Stimulated activated CD8-positive, alpha-beta memory T cell treated with anti-CD3 and anti-CD28 coated beads, Interleukin-7, amount 100 ng/mL, for 24 hours (primary cell): Measurements from ENCODE around the gene EPB41L4A.
"Not testable (repeated sequence)": the region's sequence is repeated elsewhere in the genome, so short reads cannot be mapped to it uniquely, and the experiment has no call there.

Experiments used
- DNase-seq: peaks from one replicate; pipeline ENCODE4 v3.0.0-alpha.2; 2020; ENCODE audit warnings: low read depth

EPB41L4A gene

DNA sequence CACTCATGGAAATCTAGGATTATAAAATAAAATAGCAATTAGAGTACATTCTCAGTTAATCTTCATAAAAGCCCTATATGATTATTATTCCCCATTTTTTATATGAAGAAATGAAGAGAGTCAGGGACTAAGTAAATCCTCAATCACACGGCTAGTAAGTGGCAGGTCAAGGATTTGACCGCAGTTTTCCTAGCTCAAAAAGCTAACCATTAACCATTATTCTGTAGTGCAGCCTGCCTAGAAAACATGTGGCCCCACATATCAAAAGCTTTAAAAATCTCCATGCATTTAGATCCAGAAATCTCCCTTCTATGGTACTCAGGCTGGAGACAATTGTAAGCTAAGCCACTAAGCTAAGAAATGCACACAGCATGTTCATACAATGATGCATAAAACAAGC is 21.4 kb downstream of the EPB41L4A start:
- DNase-seq, result no peak

DNA sequence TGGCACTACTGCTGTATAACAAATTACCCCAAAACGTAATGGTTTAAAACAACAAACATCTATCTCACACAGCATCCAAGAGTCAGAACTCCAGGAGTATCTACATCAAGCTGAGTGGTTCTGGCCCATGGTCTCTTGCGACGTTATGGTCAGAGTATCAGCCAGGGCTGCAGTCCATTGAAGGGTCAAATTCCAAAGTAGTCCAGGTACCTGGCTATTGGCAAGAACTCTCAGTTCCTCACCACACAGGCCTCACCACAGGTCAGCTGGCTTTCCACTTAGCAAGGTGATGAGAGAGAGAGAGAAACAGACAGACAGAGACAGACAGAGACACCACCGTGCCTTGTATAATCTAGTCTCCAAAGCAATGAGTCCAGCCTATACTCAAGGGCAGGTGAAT is 22.6 kb downstream of the EPB41L4A start:
- no peak for DNase-seq

DNA sequence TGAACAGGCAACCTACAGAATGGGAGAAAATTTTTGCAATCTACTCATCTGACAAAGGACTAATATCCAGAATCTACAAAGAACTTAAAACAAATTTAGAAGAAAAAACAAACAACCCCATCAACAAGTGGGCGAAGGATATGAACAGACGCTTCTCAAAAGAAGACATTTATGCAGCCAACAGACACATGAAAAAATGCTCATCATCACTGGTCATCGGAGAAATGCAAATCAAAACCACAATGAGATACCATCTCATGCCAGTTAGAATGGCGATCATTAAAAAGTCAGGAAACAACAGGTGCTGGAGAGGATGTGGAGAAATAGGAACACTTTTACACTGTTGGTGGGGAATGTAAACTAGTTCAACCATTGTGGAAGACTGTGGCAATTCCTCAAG is 23.8 kb downstream of the EPB41L4A start:
- DNase-seq, result not testable (repeated sequence)

DNA sequence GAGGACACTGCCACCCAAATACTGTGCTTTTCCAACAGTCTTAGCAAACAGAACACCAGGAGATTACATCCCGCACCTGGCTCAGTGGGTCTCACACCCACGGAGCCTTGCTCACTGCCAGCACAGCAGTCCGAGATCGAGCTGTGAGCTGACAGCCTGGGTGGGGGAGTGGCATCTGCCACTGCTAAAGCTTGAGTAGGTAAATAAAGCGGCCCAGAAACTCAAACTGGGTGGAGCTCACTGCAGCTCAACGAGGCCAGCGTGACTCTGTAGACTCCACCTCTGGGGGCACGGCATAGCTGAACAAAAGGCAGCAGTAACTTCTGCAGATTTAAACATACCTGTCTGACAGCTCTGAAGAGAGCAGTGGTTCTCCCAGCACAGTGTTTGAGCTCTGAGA is 28.8 kb downstream of the EPB41L4A start:
- no peak for DNase-seq

DNA sequence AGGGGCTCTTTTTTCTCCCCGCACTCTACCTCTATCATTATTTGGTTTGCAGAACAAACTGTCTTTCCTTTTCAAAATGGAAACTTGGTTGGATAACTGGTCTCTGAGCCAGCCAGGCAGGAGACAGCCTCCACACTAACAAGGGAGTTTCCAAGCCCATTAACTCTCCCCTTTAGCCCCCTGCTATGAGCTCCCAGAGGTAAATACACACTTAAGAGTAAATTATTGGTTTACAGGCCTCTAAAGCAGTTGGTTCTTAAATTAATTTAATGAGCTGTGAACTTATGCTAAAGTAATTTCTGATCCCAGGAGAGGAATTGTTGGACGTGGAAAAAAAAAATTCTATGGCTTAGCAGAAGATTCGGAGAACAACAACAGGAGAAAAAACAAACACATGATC is 30.3 kb downstream of the EPB41L4A start:
- no peak for DNase-seq

DNA sequence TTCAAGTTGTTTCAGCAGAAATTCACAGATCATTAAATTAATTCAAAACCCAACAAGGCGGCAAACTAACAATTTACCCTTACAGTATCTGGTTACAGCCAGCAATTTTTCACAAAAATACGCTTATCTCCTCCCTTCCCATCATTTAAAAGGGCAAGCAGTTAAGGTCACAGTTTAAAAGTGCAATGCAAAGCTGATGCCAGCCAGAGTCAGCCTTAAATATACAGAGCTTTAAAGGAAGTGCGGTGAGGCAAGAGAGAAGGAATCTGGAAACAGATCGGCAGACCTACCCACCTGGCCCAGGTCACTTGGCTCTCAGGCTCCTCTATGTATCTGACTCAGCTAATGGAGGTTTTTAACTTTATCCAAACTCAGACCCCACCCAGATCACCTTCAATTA is 31.0 kb downstream of the EPB41L4A start:
- no peak for DNase-seq

DNA sequence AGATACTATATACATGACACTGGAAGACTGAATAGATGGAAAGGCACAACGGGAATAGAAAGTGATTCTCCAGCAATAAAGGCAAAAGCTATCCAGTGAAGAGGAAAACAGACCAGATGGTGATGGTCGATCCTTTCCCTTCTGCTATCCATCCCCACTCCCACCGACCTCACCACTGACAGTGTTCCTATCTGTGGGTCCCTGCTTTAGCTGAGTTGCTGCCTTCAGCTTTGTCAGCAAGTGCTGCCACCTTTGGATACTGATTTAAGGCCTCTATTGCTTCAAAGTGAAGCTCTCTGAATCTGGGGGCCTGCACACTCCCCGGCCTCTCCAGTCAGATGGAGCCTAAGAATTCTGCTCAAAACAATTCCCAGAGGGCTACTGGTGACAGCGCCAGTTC is 32.3 kb downstream of the EPB41L4A start:
- no peak for DNase-seq

DNA sequence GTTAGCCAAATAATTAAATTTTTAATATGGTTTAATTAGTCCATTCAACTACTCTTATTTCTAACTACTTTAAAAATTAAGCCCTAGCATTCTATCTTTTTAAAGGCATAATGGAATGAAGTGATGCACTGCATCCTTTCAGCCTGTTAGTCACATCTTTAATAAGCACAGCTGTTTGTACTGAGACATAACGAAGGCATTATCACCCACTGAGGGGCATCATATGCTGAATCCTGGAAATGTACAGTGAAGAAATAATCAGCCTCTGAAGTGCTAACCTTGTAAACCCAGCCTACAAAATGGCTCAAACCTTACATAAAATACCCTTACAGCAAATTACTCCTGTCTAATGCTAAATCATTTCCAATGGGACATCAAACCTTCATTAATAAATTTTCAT is 33.1 kb downstream of the EPB41L4A start:
- DNase-seq, result no peak

DNA sequence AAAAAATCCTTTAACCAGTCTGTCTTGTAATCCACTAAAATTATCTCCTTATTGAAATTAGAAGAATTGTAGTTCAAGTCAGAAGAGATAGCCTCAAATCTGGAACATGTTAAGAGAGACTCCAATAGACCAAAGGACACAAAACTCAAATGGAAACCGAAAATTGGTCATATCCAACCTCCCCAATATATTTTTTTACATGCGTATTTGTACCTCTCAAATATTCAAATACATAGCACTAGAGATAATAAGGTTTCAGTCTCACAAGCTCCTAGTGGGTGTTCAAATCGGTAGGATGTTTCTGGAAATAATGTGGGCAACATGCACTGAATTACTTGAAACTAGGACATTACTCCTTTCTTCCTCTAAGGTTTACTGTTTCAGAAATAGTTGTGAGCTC is 33.5 kb downstream of the EPB41L4A start:
- DNase-seq, result no peak

DNA sequence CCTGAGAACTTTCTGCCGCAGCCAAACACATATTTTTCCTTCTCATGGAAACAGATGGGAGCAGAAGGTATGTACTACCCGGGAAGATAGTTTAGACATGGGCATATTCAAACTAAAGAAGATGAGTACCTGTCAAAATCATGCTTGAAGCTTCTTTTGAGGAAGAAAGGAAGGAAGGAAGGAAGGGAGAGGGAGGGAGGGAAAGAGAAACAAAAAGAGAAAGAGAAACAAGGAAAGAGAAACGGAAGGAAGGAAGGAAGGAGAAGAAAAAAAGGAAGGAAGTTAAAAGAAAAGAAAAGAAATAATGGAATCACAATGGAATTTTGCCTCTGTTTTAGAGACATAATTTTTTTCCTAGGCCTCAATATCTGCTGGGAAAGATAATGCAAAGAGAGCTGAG is 34.6 kb downstream of the EPB41L4A start:
- DNase-seq, result no peak

DNA sequence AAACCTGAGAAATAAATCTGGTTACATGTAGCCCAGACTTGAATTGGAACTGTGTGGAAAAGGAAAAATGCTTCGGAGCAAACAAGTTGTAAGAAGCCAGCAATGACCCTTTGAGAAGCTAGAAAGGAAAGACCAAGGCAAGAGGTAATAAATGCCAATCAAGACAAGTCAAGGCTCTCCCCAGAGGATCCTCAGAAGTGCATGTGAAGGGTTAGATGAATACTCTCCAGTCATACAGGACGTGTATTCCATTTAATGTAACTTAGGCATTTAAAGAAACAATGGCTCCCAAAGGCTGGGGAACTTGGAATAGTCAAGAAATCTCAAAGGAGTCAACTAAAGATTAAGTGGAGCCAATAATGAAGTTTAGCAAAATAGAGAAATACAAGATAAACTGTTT is 36.2 kb downstream of the EPB41L4A start:
- DNase-seq, result no peak

DNA sequence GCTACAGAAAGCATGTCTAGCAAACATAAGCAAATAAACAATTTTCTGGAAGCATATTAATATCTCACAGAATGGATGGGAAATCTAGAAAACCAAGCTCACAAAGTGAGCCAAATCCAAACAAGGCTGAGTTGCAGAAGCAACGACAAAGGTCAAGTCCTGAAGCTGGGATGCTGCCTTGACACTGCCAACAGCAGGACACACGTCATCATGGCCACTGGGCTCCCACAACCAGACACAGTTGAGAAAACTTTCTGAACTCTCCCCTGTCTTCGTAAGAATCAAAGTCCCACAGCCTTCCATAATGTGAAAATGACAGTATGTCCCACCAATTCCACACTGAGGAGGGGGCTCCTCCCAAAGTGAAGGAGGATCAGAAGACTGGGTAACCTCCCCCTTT is 37.6 kb downstream of the EPB41L4A start:
- DNase-seq, result no peak

DNA sequence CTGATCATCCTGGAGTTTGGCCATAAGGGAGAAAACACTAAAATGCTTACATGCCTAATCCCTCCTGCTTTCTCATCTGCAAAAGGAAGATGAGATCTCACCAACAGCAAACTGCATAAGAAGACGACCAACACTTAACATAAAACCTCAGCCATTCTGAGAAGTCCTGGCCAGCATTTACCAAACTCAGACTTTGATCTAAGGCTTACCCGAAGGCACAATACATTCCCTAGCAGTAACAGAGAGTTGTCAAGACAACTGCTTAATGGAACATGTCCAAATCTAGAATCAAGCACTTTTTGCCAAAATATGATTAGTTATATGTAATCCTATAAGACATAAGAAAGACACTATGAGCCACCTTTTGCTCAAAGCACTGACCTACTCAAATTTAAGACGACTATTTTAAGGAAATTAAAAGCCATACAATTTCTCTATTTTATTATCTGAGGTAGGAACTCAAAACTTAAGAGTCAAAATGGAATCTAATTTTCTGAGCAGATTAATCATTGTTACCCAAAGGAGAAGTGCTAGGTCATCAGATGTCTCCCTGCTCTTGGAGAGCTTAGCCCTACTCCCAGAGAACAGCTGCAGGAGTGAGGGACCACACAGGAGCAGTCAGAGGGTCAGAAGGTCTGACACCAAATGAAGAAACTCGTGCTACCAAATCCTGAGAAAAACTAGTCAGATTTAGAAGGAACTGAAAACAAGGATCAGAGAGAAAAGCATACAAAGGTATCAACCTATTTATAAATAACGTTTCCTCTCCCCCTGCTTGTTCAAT is 39.3 kb downstream of the EPB41L4A start:
- DNase-seq, result no peak

DNA sequence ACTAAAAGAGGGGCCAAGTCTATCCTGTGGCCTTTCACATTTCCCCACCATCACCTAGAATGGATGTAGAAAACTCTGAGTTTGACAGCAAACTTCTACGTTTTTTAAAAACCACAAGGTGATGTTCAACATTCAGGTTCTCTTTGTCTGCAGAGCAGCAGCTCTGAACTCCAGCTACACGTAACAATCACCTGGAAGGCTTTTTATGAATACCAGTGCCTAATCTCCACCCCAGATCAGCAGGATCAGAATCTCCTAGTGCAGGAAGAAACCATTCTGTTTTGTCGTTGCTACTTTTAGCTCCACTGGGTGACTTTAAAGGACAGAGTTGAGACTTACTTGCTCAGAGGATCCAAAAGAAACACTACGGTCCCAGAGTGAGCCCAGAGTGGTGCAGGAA is 44.3 kb downstream of the EPB41L4A start:
- no peak for DNase-seq

DNA sequence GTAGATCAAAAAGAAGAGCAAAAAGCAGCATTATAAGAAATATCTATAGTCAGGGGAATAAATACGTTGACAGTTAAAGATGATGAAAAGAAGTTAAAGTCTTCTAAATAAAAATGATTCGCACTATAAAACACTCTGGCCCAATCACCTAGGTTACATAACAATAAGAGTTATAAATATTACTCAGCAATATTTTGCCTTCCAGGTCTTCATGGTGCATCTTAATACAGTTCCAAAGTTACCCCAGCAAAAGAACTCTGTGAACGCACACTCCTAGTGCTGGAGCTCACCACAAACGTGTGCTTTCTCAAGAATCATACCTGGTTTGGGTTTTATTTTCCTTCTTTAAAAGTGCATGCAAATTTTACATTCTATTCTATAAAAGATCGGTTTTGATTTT is 44.7 kb downstream of the EPB41L4A start:
- DNase-seq, result no peak

DNA sequence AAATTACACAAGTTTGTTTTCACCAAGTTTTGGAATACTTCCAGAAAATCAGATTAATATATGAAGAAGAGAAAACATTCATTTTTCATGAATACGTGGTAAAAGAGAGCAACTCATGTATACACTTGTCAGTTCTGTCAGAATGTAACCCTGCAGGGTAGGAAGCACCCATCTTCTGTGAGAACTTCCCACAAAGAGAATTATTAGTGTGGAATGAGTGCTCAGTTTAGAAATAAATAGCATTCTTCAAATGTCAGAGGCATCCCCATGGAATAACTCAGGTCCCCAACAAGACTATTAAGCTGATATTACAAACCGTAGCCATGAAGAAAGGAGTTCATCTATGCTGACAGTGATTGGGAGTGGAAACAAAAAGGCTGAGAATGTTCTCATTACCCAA is 45.2 kb downstream of the EPB41L4A start:
- DNase-seq, result no peak

DNA sequence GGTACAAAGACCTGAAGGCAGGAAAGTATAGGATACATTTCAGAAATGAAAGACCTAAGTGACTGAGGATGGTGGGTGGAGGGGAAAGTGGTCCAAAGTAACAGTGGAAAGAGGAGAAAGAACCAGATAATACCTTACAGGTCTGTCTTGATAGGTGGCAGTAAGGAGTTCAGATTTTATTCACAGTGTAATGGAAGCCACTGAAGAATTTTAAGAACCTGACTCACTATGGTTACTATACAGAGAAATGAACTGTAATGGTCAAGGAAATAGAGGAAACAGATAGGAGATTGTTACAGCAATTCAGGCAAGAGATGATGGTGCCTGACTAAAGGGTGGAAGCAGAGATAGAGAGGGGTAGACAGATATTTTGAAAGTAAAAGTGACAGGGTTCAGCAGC is 46.5 kb downstream of the EPB41L4A start:
- no peak for DNase-seq

DNA sequence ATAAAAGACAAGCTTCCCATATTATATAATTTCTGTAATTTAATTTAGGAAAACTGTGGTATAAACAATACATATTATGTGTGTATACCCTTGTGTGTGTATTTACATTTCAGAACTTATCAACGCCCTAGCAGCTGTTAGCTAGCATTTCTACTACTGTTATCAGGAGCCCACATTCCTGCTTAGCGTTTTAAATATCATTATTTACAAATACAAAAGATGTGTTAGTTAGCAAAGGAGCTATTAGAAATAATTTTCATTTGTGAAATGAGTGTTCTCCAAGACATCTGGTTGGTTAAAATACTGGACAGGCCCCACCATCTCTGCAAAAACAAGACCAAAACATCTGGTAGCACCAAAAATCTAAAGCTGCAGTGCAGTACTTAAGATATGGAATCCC is 48.0 kb downstream of the EPB41L4A start:
- DNase-seq, result no peak

DNA sequence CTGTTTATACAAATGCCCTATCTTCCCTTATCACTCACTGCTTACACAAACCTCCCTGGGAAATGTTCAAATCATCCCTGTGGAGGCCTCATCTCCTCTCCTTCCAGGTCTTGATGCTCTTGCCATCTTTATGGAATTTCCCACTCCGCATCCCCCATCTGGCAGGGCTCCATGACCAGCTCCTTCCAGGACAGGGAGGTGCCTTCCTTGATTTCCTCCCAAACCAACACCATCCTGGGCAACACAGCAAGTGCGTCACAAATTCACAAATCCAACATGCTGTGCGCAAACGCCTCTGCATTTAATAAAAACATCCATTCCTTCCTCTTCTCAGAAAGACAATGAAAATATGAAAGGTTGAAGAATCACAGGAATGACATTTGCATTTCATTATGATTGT is 51.7 kb downstream of the EPB41L4A start:
- DNase-seq, result no peak

DNA sequence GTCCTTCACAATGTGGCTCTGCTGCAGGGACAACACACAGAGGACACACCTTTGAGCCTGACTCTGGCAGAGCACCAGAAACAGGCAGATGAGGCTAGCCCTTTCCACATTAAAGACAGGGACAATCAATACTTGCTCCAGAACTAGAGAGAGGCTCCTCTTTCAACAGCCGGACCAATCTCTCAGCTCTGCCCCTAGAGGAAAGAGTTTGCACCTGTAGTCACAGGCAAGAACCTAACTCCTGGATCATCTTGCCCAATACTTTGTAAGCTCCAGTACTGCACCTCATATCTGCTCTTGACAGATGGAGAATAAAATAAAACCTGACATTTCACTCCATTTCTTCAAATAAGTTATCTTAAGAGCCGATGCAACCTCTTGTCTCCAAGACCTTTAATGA is 52.1 kb downstream of the EPB41L4A start:
- no peak for DNase-seq

DNA sequence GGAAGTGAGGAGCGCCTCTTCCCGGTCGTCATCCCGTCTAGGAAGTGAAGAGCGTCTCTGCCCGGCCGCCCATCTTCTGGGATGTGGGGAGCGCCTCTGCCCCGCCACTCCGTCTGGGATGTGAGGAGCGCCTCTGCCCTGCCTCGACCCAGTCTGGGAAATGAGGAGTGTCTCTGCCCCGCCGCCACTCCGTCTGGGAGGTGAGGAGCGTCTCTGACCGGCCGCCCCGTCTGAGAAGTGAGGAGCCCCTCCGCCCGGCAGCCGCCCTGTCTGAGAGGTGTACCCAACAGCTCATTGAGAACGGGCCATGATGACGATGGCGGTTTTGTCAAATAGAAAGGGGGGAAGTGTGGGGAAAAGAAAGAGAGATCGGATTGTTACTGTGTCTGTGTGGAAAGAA is 58.3 kb downstream of the EPB41L4A start:
- not testable (repeated sequence) for DNase-seq

DNA sequence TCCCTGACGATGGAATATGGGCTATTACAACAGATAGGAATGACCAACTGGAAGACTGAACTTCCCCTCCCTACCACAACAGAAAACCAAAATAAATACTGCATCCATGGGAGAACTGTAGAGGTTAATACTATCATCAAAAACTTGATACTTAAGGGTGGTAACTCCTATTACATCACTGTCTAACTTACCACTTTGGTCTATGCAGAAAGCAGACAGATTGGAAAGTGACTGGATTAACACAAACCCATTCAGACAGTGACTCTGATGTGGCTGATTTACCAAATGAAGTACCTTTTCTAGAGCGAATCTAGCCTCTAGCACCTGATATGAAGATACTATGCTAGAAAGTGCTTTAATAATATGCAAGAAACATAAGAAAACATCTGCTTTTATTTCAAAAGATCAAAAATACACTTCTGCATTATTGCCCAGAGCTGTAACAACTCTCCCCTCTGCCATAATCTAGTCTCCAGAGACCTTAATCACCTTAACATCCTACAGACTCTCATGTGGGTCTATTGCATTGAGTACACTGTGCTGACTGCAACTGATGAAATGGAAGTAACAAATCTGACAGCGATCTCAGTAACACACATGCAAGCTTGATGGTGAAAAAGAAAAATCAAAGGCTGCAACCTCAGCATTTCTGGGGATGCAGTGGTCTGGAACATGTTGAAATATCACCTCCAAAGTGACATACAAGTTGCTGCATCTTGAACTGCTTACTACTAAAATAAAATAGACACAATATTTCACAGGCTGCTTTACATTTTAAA is 62.7 kb downstream of the EPB41L4A start:
- DNase-seq, result no peak

DNA sequence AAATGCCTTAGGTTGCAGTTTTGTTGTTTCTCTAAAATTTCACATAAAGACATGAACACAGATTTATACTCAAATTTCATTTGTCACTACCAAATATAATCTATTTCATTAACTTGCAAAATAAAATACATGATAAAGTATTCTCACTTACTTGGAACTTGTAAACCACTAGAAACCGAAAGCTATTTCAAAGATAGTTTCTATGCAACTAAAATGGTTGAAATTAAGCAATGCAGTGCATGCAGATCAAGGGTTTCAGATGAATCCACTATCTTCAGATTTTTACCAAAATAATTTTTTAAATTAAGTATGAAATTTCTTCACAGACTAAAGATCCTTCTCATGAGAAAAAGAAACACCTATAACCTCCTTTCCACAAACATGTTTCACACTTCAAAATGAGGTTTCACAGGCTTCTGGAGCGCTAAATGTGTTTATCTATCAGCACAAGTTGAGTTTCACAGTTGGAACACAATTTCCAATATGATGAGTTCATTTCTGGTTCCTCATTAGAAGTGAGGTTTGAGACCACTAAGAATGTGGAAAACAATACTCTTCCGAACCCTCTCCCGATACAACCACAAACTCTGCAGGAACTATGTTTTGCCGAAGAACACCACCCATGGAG is 63.9 kb downstream of the EPB41L4A start:
- no peak for DNase-seq
